Thymus (tissue), 14 donors: ENCODE results near the gene TCP11X2. TPM values are rescaled to one million over a fixed set of nuclear protein-coding genes. Genes with fewer than 3 reads are reported as not detected.
"Not testable (repeated sequence)": the region's sequence is repeated elsewhere in the genome, so short reads cannot be mapped to it uniquely, and the experiment has no call there.

Experiments
- DNase-seq, 9 donors: peaks; one replicate each; pipeline ENCODE4 v3.0.0-alpha.2; 2013; ENCODE audit warnings: low spot score in 9 of 9, low read depth in 6 of 9, missing footprints in 1 of 9
- H3K27ac ChIP-seq, 2 donors: one replicate each; pipeline ENCODE4 v1.5.1; 2013; ENCODE audit warnings: control low read depth in 1 of 2, low read depth in 1 of 2, low read length in 1 of 2, mild to moderate bottlenecking in 1 of 2, moderate library complexity in 1 of 2
- H3K27me3 ChIP-seq, 2 donors: one replicate each; pipeline ENCODE4 v1.5.1; 2013; ENCODE audit warnings: low read length in 1 of 2; ENCODE audit not compliant: control insufficient read depth in 2 of 2, insufficient read depth in 1 of 2
- H3K36me3 ChIP-seq, 2 donors: one replicate each; pipeline ENCODE4 v1.5.1; 2013; ENCODE audit warnings: low read length in 1 of 2, mild to moderate bottlenecking in 1 of 2, moderate library complexity in 1 of 2; ENCODE audit not compliant: control insufficient read depth in 2 of 2, insufficient read depth in 2 of 2
- H3K4me1 ChIP-seq, 2 donors: one replicate each; pipeline ENCODE4 v1.5.1; 2013; ENCODE audit warnings: low read length in 2 of 2; ENCODE audit not compliant: control insufficient read depth in 2 of 2, insufficient read depth in 2 of 2
- H3K4me3 ChIP-seq, 2 donors: one replicate each; pipeline ENCODE4 v1.5.1; 2013; ENCODE audit warnings: low read length in 2 of 2, control low read depth in 1 of 2, mild to moderate bottlenecking in 1 of 2
- H3K9me3 ChIP-seq, 2 donors: one replicate each; pipeline ENCODE4 v1.5.1; 2013; ENCODE audit warnings: low read length in 1 of 2, mild to moderate bottlenecking in 1 of 2; ENCODE audit not compliant: control insufficient read depth in 2 of 2, insufficient read depth in 1 of 2
- WGBS: extraction: QIAGEN DNeasy Blood & Tissue Kit; methylation state at CpG from one replicate; pipeline ENCODE4 v1.1.7; 2013; 5-methylcytosine and 5-hydroxymethylcytosine counted together
- long read RNA-seq, 10 donors: transcript quantifications; one replicate each; lab custom pipeline, GENCODE V29; 2026
- polyA plus RNA-seq: library from polyadenylated mRNA; stranded (reverse); fragments of 200-250 nt; gene quantifications from one replicate; pipeline ENCODE4 v1.2.3, GENCODE V29; 2013
- total RNA-seq: library from RNA; stranded (reverse); fragments of 120-200 nt; gene quantifications from one replicate; pipeline ENCODE4 v1.2.4, GENCODE V29; 2013
- donor health status: healthy.

The TCP11X2 gene
- total RNA-seq (not detected), polyA plus RNA-seq (not detected)
- long read RNA-seq, donor 1 = 0 reads
- long read RNA-seq, donor 2 = 0 reads
- long read RNA-seq, donor 3 = 0 reads
- long read RNA-seq, donor 4 = 0 reads
- long read RNA-seq, donor 5 = 0 reads
- long read RNA-seq, donor 6 = 0 reads
- long read RNA-seq, donor 7 = 0 reads
- long read RNA-seq, donor 8 = 0 reads
- long read RNA-seq, donor 9 = 0 reads
- long read RNA-seq, donor 10 = 0 reads

DNA sequence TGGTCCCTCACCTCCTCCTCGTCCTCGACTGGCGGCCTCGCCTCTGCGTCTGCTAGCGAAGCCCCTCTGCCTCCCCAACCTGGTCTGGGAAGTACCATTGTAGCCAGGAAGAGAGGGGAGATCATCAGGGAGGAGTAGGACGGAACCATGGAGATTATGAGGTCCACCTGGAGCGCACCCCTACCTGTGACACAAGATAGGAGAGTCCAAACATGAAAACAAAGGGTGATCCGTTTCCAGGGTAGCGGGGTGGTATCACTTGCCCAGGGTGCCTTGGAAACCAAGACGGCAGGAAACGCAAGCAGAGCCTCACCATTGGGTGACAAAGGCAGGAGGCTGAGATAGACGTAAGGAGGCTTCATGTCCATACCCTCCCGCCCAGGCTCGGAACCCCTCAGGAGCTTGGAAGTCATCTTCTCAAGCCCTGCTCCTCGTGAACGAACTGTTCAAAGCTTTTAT lies at the start of gene TCP11X2:
Gene TCP11X2 (minus strand): TSS at position 51 of the 459 bp plus-strand sequence.
- not testable (repeated sequence) for H3K36me3 ChIP-seq, H3K4me1 ChIP-seq, H3K9me3 ChIP-seq, H3K27me3 ChIP-seq, DNase-seq, H3K27ac ChIP-seq, H3K4me3 ChIP-seq
- WGBS = 53% methylated on average over 7 of the region's 17 CpGs

DNA sequence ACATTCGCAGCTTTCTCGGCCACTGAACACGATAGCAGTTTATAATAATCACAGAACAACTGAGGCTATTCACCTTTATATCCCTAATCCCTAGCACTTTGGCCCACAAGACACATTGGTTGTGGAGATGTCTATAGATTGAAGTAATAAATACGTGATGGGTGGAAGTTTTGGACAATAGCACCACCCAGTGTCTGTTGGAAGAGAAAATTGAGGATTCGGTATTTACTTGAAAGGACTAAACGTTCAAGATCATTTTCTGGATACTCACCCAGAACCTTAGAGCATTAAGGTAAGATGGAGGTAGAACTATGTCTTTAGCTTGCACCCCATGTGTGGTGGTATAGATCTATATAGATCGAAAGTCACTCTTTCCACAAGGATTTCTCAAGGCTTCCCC lies 45.7 kb upstream of the TCP11X2 start:
- H3K27ac ChIP-seq = no peak overlapping the region
- DNase-seq = no peak
- no peak overlapping the region for H3K4me3 ChIP-seq
- no peaks in the 10 kb centered on the region for H3K36me3 ChIP-seq
- H3K9me3 ChIP-seq = no peaks in the 10 kb centered on the region
- H3K4me1 ChIP-seq = peaks cover 0 to 5% of the 10 kb centered on the region in 2 donors
- 48% methylated on average over 7 of the region's 7 CpGs for WGBS
- peaks cover 0 to 17% of the 10 kb centered on the region in 2 donors for H3K27me3 ChIP-seq

DNA sequence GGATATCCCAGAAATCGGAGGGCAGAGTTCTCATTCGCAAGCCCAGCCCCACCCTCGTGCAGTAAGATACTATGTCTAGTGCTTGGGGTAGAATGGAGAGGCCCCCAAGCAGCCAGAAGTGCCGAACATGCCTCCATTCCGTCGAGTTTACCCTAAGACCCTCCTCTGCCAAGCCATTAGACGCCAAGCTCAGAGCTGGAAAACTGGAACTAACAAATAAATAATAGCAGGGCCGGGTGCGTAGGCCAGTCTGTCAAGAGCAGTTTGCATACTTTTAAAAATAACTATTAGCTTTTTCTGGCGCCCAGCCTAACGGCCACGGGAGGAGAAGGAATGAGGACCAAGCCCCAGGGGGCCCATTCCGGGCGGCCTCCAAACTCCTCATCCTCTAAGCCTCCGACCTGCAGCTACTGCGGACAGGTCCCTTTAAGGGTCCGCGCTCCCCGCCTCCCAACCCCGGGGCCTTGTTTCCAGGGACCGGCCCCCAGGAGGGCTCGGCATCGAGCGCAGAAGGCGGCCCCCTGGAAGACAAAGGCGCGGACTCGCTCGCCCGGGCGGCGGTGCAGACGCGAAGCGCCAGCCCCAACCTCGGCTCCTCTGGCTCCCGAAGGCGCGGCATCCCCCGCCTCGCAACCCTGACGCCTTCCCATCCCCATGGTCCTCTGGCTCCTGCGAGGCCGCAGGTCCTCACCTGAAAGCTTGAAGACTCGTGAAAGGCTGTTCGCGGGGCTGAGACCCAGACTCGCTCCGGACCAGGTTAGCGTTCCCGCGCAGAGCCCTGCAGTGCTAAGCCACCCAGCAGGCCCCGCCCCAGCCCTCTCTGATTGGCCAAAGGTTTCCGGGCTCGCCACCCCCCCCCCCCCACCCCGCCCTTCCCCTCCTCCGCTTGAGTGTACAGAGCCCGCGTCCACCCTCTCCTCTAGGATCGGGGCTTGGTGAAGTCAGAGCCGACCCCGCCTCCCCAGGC lies 44.6 kb upstream of the TCP11X2 start, which contains the start of gene TMSB15A:
Gene TMSB15A (minus strand): TSS at position 765 of the 967 bp plus-strand sequence.
- H3K27me3 ChIP-seq = peaks cover 0 to 17% of the 10 kb centered on the region in 2 donors
- H3K27ac ChIP-seq = no peak within 1 kb of the TSS
- peaks cover 0 to 5% of the 10 kb centered on the region in 2 donors for H3K4me1 ChIP-seq
- peak within 1 kb of the TSS; percentile 27 to 46 for H3K4me3 ChIP-seq
- H3K9me3 ChIP-seq = no peaks in the 10 kb centered on the region
- no peaks in the 10 kb centered on the region for H3K36me3 ChIP-seq
- 2% methylated on average over 58 of the region's 62 CpGs for WGBS
- peak in 6 of 9 donors; percentile 5 to 55 (median 18) for DNase-seq

DNA sequence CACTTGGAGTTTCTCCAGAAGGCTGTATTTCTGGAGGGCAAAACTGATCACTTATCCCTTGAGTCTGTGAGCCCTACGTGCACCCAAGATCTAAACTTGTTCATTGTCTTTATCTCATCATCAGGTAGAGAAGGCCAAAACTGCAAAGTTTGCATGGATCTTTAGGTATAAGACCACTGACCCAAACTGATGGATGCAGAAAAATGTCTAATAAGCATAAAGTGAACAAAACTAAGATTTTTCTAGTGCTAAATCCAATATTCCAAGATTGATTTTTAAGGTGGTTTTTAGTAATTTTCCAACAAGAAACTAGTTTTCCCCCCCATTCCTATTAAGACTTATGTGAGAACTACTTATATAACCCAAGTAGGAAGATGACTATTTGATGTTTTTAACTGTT lies 42.9 kb upstream of the TCP11X2 start:
- WGBS = 100% methylated on average over 1 of the region's 1 CpG
- Histone ChIP-seq H3K27me3 (peaks cover 0 to 17% of the 10 kb centered on the region in 2 donors), H3K4me3 (no peak overlapping the region), H3K27ac (no peak overlapping the region), H3K4me1 (peaks cover 0 to 5% of the 10 kb centered on the region in 2 donors), H3K9me3 (no peaks in the 10 kb centered on the region), H3K36me3 (no peaks in the 10 kb centered on the region)
- no peak for DNase-seq

DNA sequence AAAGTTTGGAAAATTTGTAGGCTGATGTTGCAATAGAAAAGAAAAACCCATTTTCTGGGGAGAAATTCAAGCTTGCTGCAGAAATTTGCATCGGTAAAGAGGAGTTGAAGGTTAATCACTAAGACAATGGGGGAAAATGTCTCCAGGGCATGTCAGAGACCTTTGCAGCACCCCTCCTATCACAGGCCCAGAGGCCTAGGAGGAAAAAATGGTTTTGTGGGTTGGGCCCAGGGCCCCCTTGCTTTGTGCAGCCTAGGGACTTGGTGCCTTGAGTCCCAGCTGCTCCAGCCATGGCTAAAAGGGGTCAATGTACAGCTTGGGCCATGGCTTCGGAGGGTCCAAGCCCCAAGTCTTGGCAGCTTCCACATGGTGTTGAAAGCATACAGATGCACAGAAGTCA lies 27.1 kb upstream of the TCP11X2 start:
- no peak for DNase-seq
- WGBS = 99% methylated on average over 2 of the region's 2 CpGs
- H3K4me3 ChIP-seq = no peak overlapping the region

DNA sequence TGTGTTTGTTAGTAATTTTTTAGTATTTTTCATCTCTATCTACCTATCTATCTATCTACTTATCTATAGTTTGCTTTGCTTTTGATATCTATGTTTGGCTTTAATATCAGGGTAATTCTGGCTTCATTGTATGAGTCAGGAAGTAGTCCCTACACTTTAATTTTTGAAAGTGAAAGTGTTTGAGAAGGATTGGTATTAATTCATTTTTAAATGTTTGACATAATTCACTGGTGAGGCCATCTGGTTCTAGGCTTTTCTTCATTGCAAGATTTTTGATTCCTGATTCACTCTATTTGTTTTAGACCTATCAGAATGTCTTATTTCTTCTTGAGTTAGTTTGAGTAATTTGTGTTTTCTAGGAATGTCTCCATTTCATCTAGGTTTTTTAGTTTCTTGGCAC lies 20.2 kb upstream of the TCP11X2 start:
- Histone ChIP-seq H3K9me3 (no peaks in the 10 kb centered on the region), H3K27me3 (no peaks in the 10 kb centered on the region), H3K4me3 (no peak overlapping the region), H3K27ac (no peak overlapping the region), H3K4me1 (no peaks in the 10 kb centered on the region), H3K36me3 (no peaks in the 10 kb centered on the region)
- no peak for DNase-seq

More for the DNA sequence above, 27.1 kb upstream of the TCP11X2 start:
- Histone ChIP-seq H3K27ac (no peak overlapping the region), H3K36me3 (no peaks in the 10 kb centered on the region), H3K27me3 (no peaks in the 10 kb centered on the region), H3K9me3 (peaks cover 0 to 4% of the 10 kb centered on the region in 2 donors), H3K4me1 (no peaks in the 10 kb centered on the region)

DNA sequence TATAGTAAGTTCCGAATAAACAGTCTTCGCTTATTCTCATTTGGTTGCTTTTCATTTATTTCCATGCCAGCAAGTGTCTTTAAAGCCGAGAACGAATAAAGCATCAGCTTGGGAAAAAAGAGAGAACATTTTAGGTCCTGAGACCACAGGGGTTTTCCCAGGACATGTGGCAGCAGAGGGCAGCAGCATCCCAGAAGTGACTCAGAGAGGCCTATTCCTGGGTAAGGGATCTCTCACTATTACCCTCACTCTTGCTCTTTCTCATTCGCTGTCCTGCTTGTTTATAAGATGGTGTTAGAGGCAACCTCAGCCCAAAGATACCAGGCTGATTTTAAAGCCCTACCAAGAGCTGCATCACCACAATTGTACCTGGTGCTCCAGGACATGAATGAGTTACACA lies 7.2 kb upstream of the TCP11X2 start:
- H3K4me1 ChIP-seq, H3K27ac ChIP-seq, H3K27me3 ChIP-seq, H3K36me3 ChIP-seq, DNase-seq, H3K4me3 ChIP-seq, H3K9me3 ChIP-seq: not testable (repeated sequence)
- WGBS = 63% methylated on average over 2 of the region's 5 CpGs

DNA sequence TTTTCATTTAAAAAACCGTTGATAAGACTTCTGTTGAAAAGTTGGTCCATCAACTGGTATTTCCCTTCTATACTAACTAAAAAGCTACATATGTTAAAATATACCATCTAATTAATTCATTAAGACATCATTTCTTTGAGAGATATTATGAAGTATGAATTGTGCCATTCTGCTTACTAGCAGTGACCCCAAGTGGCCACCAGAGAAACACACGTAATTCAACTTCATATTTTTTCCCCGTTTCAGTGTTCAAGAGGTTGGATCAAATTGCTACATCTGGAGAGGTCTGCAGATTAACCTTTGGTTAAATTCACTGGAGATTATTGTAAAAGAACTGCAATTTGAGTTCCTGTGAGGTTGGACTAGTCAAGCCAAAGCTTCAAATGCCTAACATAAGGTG lies 1.4 kb downstream of the TCP11X2 start:
- not testable (repeated sequence) for DNase-seq, H3K27ac ChIP-seq, H3K36me3 ChIP-seq, H3K4me1 ChIP-seq, H3K9me3 ChIP-seq, H3K4me3 ChIP-seq, H3K27me3 ChIP-seq
- WGBS = no CpG with 5 or more reads among the region's 3 CpGs

DNA sequence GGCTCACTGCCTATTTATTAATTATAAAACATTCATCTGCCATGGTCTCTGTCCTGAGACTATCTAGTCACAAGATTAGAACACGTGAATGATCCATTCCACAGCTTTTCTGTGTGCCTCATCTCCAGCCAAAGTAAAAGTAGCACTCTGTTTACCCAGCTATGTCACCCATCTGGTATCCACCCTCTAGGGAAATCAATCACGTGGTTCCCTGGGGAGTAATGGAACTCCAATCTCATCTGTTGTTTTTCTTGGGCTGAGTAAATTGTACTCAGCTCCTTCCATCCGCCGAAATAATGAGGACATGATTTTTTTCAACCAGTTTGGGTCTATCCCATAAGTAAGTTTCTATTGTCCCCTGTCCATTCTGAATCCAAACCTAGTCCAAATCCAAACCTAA lies 13.0 kb downstream of the TCP11X2 start:
- H3K4me3 ChIP-seq, H3K9me3 ChIP-seq, H3K27ac ChIP-seq, H3K27me3 ChIP-seq, DNase-seq, H3K36me3 ChIP-seq, H3K4me1 ChIP-seq: not testable (repeated sequence)
- WGBS = no CpG with 5 or more reads among the region's 4 CpGs
